SK-N-MC (cell line): ENCODE measurements around the gene GGA2.
"Not testable (repeated sequence)": the region's sequence is repeated elsewhere in the genome, so short reads cannot be mapped to it uniquely, and the experiment has no call there.

ENCODE experiments used
- DNase-seq: peaks from one replicate; pipeline ENCODE4 v3.0.0-alpha.2; 2011; ENCODE audit warnings: low read depth, low spot score
- H3K27ac ChIP-seq: fragments of 200-600 bp; sonication (generic); 2 replicates; pipeline ENCODE4 v1.5.1; 2016; ENCODE audit warnings: mixed run types
- H3K36me3 ChIP-seq: fragments of 200-600 bp; sonication (generic); 2 replicates; pipeline ENCODE4 v1.6.1; 2017; ENCODE audit warnings: antibody characterized with exemption, low read length, mixed read lengths; ENCODE audit not compliant: insufficient read depth
- H3K4me3 ChIP-seq: fragments of 200-600 bp; sonication (generic); 2 replicates; pipeline ENCODE4 v1.5.1; 2016
- H3K9ac ChIP-seq: fragments of 200-600 bp; sonication (generic); 2 replicates; pipeline ENCODE4 v1.8.0; 2017; ENCODE audit warnings: mixed run types, mixed read lengths; ENCODE audit not compliant: insufficient read length
- H3K9me3 ChIP-seq: fragments of 200-600 bp; sonication (generic); 2 replicates; pipeline ENCODE4 v1.6.1; 2017; ENCODE audit warnings: low read depth, mild to moderate bottlenecking, antibody characterized with exemption, low read length, moderate library complexity, mixed read lengths
- EZH2 ChIP-seq: fragments of 200-600 bp; sonication (generic); IDR thresholded peaks from one replicate; pipeline ENCODE4 v1.6.1; 2017; ENCODE audit warnings: antibody characterized with exemption
- FOXP2 ChIP-seq: optimal IDR thresholded peaks from 2 replicates; pipeline ENCODE3; 2011; ENCODE audit warnings: mild to moderate bottlenecking, moderate library complexity; ENCODE audit not compliant: insufficient read depth; ENCODE audit errors: extremely low read length, control extremely low read depth
- POLR2AphosphoS5 ChIP-seq: IDR thresholded peaks from 2 replicates; pipeline ENCODE4 v1.6.1; 2012; ENCODE audit warnings: mild to moderate bottlenecking, low read depth, low read length, borderline replicate concordance

Gene GGA2

GRCh38 chr16:23510164-23510914, at the start of gene GGA2:
Gene GGA2 (minus strand): TSS chr16:23510494. CDS start chr16:23510411, 83 bp downstream.
- Histone ChIP-seq H3K36me3 (peaks cover 4% of the 10 kb centered on the region; the same call in 1 of the 2 replicates), H3K9me3 (no peaks in the 10 kb centered on the region), H3K4me3 (peak within 1 kb of the TSS; percentile 78), H3K9ac (peak within 1 kb of the TSS; percentile 92), H3K27ac (no peak within 1 kb of the TSS)
- TF ChIP-seq POLR2AphosphoS5 (peak; percentile 76), EZH2 (no peak), FOXP2 (no peak)
- peak; percentile 35 for DNase-seq

GRCh38 chr16:23557779-23558702, 47.7 kb upstream of the GGA2 start:
- peak overlapping the region; percentile 95 for H3K9ac ChIP-seq
- no peak for DNase-seq
- no peaks in the 10 kb centered on the region for H3K9me3 ChIP-seq
- peak overlapping the region; percentile 77 for H3K4me3 ChIP-seq
- TF ChIP-seq FOXP2 (no peak), EZH2 (no peak)
- peaks cover 45% of the 10 kb centered on the region for H3K36me3 ChIP-seq
- H3K27ac ChIP-seq = peak overlapping the region; percentile 80

- Histone ChIP-seq H3K9me3 (no peaks in the 10 kb centered on the region), H3K4me3 (peak within 1 kb of the TSS; percentile 77), H3K9ac (peak within 1 kb of the TSS; percentile 95), H3K27ac (peak within 1 kb of the TSS; percentile 80), H3K36me3 (peaks cover 45% of the 10 kb centered on the region)
- TF ChIP-seq POLR2AphosphoS5 = peak; percentile 72
- no peak for TF ChIP-seq EZH2
- TF ChIP-seq FOXP2 = peak; percentile 11
- DNase-seq = peak; percentile 90
Observed at GRCh38 chr16:23556881-23557778, 46.8 kb upstream of the GGA2 start, which contains the start of the genes EARS2 and UBFD1. Gene EARS2 (minus strand): TSS chr16:23557350. CDS start chr16:23557343, 7 bp downstream. Gene UBFD1 (plus strand): TSS chr16:23557727. CDS start chr16:23557743, 16 bp downstream.

GRCh38 chr16:23554536-23554935, 44.2 kb upstream of the GGA2 start:
- no peak overlapping the region for H3K27ac ChIP-seq
- peaks cover 45% of the 10 kb centered on the region for H3K36me3 ChIP-seq
- peak overlapping the region; percentile 1 for H3K9ac ChIP-seq
- TF ChIP-seq FOXP2 = no peak
- no peak for TF ChIP-seq EZH2
- TF ChIP-seq POLR2AphosphoS5 = no peak
- H3K9me3 ChIP-seq = no peaks in the 10 kb centered on the region
- DNase-seq = no peak
- no peak overlapping the region for H3K4me3 ChIP-seq

GRCh38 chr16:23552161-23552560, 41.9 kb upstream of the GGA2 start:
- TF ChIP-seq FOXP2 (no peak), EZH2 (no peak), POLR2AphosphoS5 (no peak)

DNA sequence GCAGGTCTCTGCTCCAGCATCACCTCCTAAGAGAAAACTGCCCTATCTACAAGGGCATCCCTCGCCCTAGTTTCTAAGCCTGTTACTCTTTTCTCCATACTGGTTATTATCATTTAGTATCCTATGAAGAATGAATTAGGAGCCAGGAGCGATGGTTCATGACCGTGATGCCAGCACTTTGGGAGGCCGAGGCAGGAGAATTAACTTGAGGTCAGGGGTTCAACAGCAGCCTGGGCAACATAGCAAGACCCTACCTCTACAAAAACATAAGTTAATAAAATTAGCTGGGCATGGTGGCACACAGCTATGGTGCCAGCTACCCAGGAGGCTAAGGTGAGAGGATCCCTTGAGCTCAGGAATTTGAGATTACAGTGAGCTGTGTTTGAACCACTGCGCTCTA, 39.6 kb upstream of the GGA2 start:
- Histone ChIP-seq H3K9ac (no peak overlapping the region), H3K27ac (no peak overlapping the region), H3K36me3 (peaks cover 76% of the 10 kb centered on the region), H3K4me3 (no peak overlapping the region), H3K9me3 (no peaks in the 10 kb centered on the region)
- DNase-seq = no peak
- no peak for TF ChIP-seq POLR2AphosphoS5
- no peak for TF ChIP-seq FOXP2
- no peak for TF ChIP-seq EZH2

More at GRCh38 chr16:23552161-23552560, 41.9 kb upstream of the GGA2 start:
- Histone ChIP-seq H3K4me3 (no peak overlapping the region), H3K36me3 (peaks cover 53% of the 10 kb centered on the region), H3K9ac (no peak overlapping the region), H3K9me3 (no peaks in the 10 kb centered on the region), H3K27ac (no peak overlapping the region)
- DNase-seq = no peak

GRCh38 chr16:23544436-23544835, 34.1 kb upstream of the GGA2 start:
- no peak overlapping the region for H3K9ac ChIP-seq
- no peak for TF ChIP-seq POLR2AphosphoS5
- TF ChIP-seq EZH2 = no peak
- TF ChIP-seq FOXP2 = no peak
- no peaks in the 10 kb centered on the region for H3K9me3 ChIP-seq
- no peak for DNase-seq
- no peak overlapping the region for H3K27ac ChIP-seq
- peaks cover 75% of the 10 kb centered on the region for H3K36me3 ChIP-seq
- no peak overlapping the region for H3K4me3 ChIP-seq

DNA sequence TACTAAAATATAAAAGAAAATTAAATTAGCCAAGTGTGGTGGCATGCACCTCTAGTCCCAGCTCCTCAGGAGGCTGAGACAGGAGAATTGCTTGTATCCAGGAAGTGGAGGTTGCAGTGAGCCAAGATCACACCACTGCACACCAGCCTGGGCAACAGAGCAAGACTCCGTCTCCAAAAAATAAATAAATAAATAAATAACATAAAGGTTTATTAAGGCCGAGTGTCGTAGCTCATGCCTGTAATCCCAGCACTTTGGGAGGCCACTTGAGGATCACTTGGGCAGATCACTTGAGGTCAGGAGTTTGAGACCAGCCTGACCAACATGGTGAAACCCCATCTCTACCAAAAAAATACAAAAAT, 30.5 kb upstream of the GGA2 start:
- not testable (repeated sequence) for H3K4me3 ChIP-seq, DNase-seq, H3K27ac ChIP-seq, H3K9ac ChIP-seq, H3K9me3 ChIP-seq
- H3K36me3 ChIP-seq = peaks cover 71% of the 10 kb centered on the region
